Stimulated activated CD8-positive, alpha-beta memory T cell treated with anti-CD3 and anti-CD28 coated beads, Interleukin-2, amount 100 ng/mL, for 48 hours (primary cell): ENCODE measurements around the gene ZNF605.
"Not testable (repeated sequence)": the region's sequence is repeated elsewhere in the genome, so short reads cannot be mapped to it uniquely, and the experiment has no call there.

Source experiments
- DNase-seq, 2 donors: peaks; one replicate each; pipeline ENCODE4 v3.0.0-alpha.2; 2020; ENCODE audit warnings: low read depth in 2 of 2

ZNF605 gene

GRCh38 chr12:132956011-132956788 lies at the start of gene ZNF605:
Gene ZNF605 (minus strand): TSS chr12:132956306. CDS start chr12:132945635, 10,671 bp downstream.
- DNase-seq = peak; percentile 77

- DNase-seq = no peak
Observed at GRCh38 chr12:132998741-132999140, 42.6 kb upstream of the ZNF605 start.

GRCh38 chr12:132986885-132987225 lies 30.7 kb upstream of the ZNF605 start:
- no peak for DNase-seq

- peak; percentile 80 for DNase-seq
Observed at GRCh38 chr12:132986001-132986884, 30.1 kb upstream of the ZNF605 start, which contains the start of gene ZNF26. Gene ZNF26 (plus strand): TSS chr12:132986367. CDS start chr12:132986841, 474 bp downstream.

GRCh38 chr12:132976870-132977269 lies 20.8 kb upstream of the ZNF605 start:
- DNase-seq = peak in 1 of 2 donors; percentile 33

GRCh38 chr12:132972374-132972773 lies 16.3 kb upstream of the ZNF605 start:
- DNase-seq = no peak

GRCh38 chr12:132967736-132968135 lies 11.6 kb upstream of the ZNF605 start:
- DNase-seq = no peak

- DNase-seq = no peak
Observed at GRCh38 chr12:132966676-132967415, 10.7 kb upstream of the ZNF605 start.

GRCh38 chr12:132965796-132966195 lies 9.7 kb upstream of the ZNF605 start:
- no peak for DNase-seq

- DNase-seq = not testable (repeated sequence)
Observed at GRCh38 chr12:132963947-132964346, 7.8 kb upstream of the ZNF605 start.

GRCh38 chr12:132961790-132962189 lies 5.7 kb upstream of the ZNF605 start:
- DNase-seq = not testable (repeated sequence)

GRCh38 chr12:132955094-132956010 lies 754 bp downstream of the ZNF605 start:
- no peak for DNase-seq

- DNase-seq = no peak
Observed at GRCh38 chr12:132954471-132955048, 1.5 kb downstream of the ZNF605 start.

- DNase-seq = no peak
Observed at GRCh38 chr12:132953771-132954170, 2.3 kb downstream of the ZNF605 start.

GRCh38 chr12:132953163-132953425 lies 3.0 kb downstream of the ZNF605 start:
- no peak for DNase-seq

GRCh38 chr12:132952371-132953162 lies 3.5 kb downstream of the ZNF605 start:
- no peak for DNase-seq

- DNase-seq = no peak
Observed at GRCh38 chr12:132951649-132952048, 4.5 kb downstream of the ZNF605 start.

GRCh38 chr12:132950844-132951535 lies 5.1 kb downstream of the ZNF605 start:
- DNase-seq = no peak
